ENCODE data around the gene FRAS1.

GRCh38 chr4:78343682-78344081 lies 286.6 kb downstream of the FRAS1 start:
- TF ChIP-seq EZH2 (IDR thresholded peaks at IDR 0.05; ENCODE audit: borderline replicate concordance, insufficient read depth, low read depth, low read length, poor library complexity, severe bottlenecking), result no peak
- TF ChIP-seq, protein P1, sequence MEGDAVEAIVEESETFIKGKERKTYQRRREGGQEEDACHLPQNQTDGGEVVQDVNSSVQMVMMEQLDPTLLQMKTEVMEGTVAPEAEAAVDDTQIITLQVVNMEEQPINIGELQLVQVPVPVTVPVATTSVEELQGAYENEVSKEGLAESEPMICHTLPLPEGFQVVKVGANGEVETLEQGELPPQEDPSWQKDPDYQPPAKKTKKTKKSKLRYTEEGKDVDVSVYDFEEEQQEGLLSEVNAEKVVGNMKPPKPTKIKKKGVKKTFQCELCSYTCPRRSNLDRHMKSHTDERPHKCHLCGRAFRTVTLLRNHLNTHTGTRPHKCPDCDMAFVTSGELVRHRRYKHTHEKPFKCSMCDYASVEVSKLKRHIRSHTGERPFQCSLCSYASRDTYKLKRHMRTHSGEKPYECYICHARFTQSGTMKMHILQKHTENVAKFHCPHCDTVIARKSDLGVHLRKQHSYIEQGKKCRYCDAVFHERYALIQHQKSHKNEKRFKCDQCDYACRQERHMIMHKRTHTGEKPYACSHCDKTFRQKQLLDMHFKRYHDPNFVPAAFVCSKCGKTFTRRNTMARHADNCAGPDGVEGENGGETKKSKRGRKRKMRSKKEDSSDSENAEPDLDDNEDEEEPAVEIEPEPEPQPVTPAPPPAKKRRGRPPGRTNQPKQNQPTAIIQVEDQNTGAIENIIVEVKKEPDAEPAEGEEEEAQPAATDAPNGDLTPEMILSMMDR (IDR thresholded peaks at IDR 0.05), result no peak
